HepG2 (cell line): ENCODE results near the gene VEGFB. TPM values are rescaled to one million over a fixed set of nuclear protein-coding genes. Genes with fewer than 3 reads are reported as not detected.
A peak's percentile ranks its signal among the peaks of the same experiment; 100 is the strongest.

ENCODE experiments used
- CBX5 ChIP-seq: sonication (generic); formaldehyde crosslinking; IDR thresholded peaks from 2 replicates; pipeline ENCODE4 v1.4.0; 2020; ENCODE audit warnings: missing genetic modification reagents, borderline replicate concordance
- DZIP1 ChIP-seq: sonication (generic); formaldehyde crosslinking; IDR thresholded peaks from 2 replicates; pipeline ENCODE4 v1.5.0; 2020; ENCODE audit warnings: mild to moderate bottlenecking, missing genetic modification reagents
- EHMT2 ChIP-seq: fragments of 200-600 bp; sonication (generic); IDR thresholded peaks from 2 replicates; pipeline ENCODE4 v1.7.0; 2017; ENCODE audit warnings: antibody characterized with exemption, low read depth, low read length, borderline replicate concordance
- FOXK2 ChIP-seq: fragments of 450-650 bp; IDR thresholded peaks from 2 replicates; pipeline ENCODE4 v1.6.1; 2016
- GPBP1L1 ChIP-seq: sonication (generic); formaldehyde crosslinking; IDR thresholded peaks from 2 replicates; pipeline ENCODE4 v1.5.0; 2020; ENCODE audit warnings: mild to moderate bottlenecking, missing genetic modification reagents
- HMGA1 ChIP-seq: sonication (generic); formaldehyde crosslinking; conservative IDR thresholded peaks from 2 replicates; pipeline ENCODE4 v1.4.0; 2020; ENCODE audit warnings: missing genetic modification reagents
- IRF9 ChIP-seq: sonication (generic); formaldehyde crosslinking; IDR thresholded peaks from 2 replicates; pipeline ENCODE4 v1.8.0; 2022; ENCODE audit warnings: missing genetic modification reagents, mild to moderate bottlenecking, borderline replicate concordance
- KIAA2018 ChIP-seq: sonication (generic); formaldehyde crosslinking; IDR thresholded peaks from 2 replicates; pipeline ENCODE4 v1.5.0; 2020; ENCODE audit warnings: mild to moderate bottlenecking, missing genetic modification reagents, borderline replicate concordance
- PHF8 ChIP-seq: sonication (generic); formaldehyde crosslinking; IDR thresholded peaks from 2 replicates; pipeline ENCODE4 v1.5.0; 2020; ENCODE audit warnings: missing genetic modification reagents
- RBFOX2 ChIP-seq: fragments of 200-400 bp; formaldehyde crosslinking; IDR thresholded peaks from 2 replicates; pipeline ENCODE4 v1.6.1; 2017; ENCODE audit warnings: low read depth, mild to moderate bottlenecking, low read length
- REXO4 ChIP-seq: sonication (generic); formaldehyde crosslinking; IDR thresholded peaks from 2 replicates; pipeline ENCODE4 v1.8.0; 2022; ENCODE audit warnings: missing genetic modification reagents, mild to moderate bottlenecking, borderline replicate concordance
- ZNF292 ChIP-seq: sonication (generic); formaldehyde crosslinking; IDR thresholded peaks from 2 replicates; pipeline ENCODE4 v1.8.1; 2022; ENCODE audit warnings: mild to moderate bottlenecking, low read depth, missing genetic modification reagents, borderline replicate concordance
- ZNF563 ChIP-seq: sonication (generic); formaldehyde crosslinking; IDR thresholded peaks from 2 replicates; pipeline ENCODE4 v1.8.0; 2022; ENCODE audit warnings: mild to moderate bottlenecking, moderate library complexity, missing genetic modification reagents
- ZNF670 ChIP-seq: sonication (generic); formaldehyde crosslinking; IDR thresholded peaks from 2 replicates; pipeline ENCODE4 v1.8.0; 2022; ENCODE audit warnings: mild to moderate bottlenecking, missing genetic modification reagents, borderline replicate concordance
- ZNF672 ChIP-seq: sonication (generic); formaldehyde crosslinking; IDR thresholded peaks from 2 replicates; pipeline ENCODE4 v1.8.1; 2022; ENCODE audit warnings: missing genetic modification reagents
- polyA plus RNA-seq, 8 experiments: library from polyadenylated mRNA; depleted of rRNA in 3 of 8; stranded (reverse) in 7 of 8; unstranded in 1 of 8; fragments of >200 nt; fragmentation: Illumina TruSeq in 4 of 8; extraction: Trizol in 4 of 8; gene quantifications; 2 replicates each; pipeline versions ENCODE4 v1.2.1 to v1.2.3, GENCODE V29; 2011 to 2016; ENCODE audit warnings: low read depth in 4 of 8, missing spikeins in 1 of 8, mixed read lengths in 1 of 8; ENCODE audit not compliant: insufficient read depth in 1 of 8
- total RNA-seq, 5 experiments: library from RNA; depleted of rRNA; stranded (reverse); fragments of >200 nt; fragmentation: Illumina TruSeq; extraction: Trizol; gene quantifications; 2 replicates each; pipeline ENCODE4 v1.2.3, GENCODE V29; 2016; ENCODE audit warnings: low read depth in 1 of 5

The VEGFB gene
- total and polyA plus RNA-seq, 2 of the 13 experiments (the other 11 are each of a cell fraction or from before 2014, with no cell fraction given) = 9.0 to 11.3 TPM

GRCh38 chr11:64245797-64246620, 11.6 kb downstream of the VEGFB start (continued):
- TF ChIP-seq KIAA2018 (CRISPR knock-in tag) = no peak
- TF ChIP-seq PHF8 (CRISPR knock-in tag) = no peak
- TF ChIP-seq CBX5 (CRISPR knock-in tag) = no peak
- no peak for TF ChIP-seq EHMT2
- peak; percentile 31; the same call in 1 of the 2 replicates for TF ChIP-seq IRF9 (CRISPR knock-in tag)
- no peak for TF ChIP-seq FOXK2
- no peak for TF ChIP-seq HMGA1 (CRISPR knock-in tag)
- 0 out of 2 replicates have a peak, but pooled peaks have one; percentile 26 for TF ChIP-seq ZNF563 (CRISPR knock-in tag)
- no peak for TF ChIP-seq ZNF672 (CRISPR knock-in tag)
- TF ChIP-seq ZNF670 = no peak
- TF ChIP-seq REXO4 (CRISPR knock-in tag) = no peak
- TF ChIP-seq GPBP1L1 (CRISPR knock-in tag) = no peak
- no peak for TF ChIP-seq ZNF292 (CRISPR knock-in tag)
- TF ChIP-seq DZIP1 (CRISPR knock-in tag) = no peak
- TF ChIP-seq RBFOX2 = peak; percentile 62; the same call in 1 of the 2 replicates
